ENCODE data around the gene DDX17.

Gene DDX17

DNA sequence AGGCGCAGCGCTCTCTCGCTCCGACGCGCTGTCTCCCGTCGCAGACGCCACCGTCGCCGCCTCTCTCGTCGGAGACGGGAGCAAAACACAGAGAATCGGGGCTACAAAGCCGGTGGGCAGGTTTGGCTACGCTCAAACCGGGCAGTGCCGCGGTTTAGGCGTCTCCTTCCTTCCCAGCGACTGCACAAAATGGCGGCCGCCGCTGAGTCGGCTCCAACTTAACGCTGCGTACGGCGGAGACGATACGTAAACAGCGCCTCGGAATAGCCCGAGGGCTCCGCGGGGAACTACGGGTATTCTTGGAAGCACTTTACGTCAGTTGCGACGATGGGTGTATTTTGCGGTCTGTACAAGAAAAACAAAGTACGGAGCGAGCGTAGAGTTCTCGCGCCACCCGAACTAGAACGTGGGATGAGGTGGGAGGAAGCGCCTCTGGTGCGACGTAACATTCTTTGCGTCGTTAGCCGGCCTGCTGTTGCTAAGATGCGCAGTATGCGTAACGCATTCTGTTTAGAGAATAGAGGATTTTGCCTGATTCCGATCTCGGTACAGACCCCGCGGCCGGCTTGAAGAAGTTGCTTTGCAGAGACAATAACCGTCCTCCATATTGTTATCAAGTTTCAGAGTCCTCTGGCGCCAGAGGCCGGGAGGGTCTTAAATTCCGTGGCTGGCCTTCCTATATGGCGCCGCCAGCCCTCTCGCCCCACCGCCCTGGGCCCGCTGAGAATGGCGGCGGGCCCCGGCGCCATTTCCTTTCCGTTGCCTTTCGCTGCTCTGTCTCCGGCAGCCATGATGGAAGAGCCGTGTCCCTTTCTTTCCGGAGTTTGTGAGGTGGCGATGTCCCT, at the start of gene DDX17:
TSS of gene DDX17 (minus strand) at position 194 of the 845 bp plus-strand sequence.
- DNase-seq: no peak

DNA sequence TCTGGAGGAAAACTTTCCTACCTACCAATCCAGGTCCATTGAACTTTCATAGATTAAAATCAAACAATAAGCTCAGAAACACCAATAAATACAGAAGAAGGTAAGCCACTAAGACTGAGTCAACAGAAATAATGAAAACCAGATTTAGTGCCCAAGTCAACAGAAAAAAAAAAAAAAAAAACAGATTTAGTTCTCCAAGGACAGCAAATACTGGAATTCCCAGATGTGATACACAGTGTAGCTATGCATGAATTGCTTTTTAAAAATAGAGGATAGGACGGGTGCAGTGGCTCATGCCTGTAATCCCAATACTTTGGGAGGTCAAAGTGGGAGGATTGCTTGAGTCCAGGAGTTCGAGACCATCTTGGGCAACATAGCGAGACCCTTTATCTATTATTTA, 48.2 kb upstream of the DDX17 start:
- DNase-seq: no peak

- no peak for DNase-seq
These were observed 43.2 kb upstream of the DDX17 start for GRCh38 chr22:38549101-38549894.

DNA sequence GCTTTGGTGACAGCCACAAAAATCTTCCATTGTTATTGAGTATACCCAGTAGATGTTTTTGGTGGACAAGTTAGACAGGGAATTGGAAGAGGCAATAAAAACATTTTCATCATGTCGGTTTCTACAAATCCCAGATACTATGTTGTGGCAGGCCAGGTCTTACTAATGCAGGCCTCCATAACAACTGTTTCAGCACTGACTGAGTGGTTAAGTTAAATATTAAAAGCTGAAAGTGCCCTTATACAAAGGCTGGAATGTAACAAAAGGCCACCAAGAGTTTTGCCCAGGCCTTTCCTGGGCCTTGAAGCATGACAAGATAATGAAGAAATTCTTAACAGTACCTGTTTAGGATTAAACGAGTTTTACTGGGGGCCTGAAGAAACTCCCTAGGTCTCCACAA, 34.6 kb upstream of the DDX17 start:
- no peak for DNase-seq

DNA sequence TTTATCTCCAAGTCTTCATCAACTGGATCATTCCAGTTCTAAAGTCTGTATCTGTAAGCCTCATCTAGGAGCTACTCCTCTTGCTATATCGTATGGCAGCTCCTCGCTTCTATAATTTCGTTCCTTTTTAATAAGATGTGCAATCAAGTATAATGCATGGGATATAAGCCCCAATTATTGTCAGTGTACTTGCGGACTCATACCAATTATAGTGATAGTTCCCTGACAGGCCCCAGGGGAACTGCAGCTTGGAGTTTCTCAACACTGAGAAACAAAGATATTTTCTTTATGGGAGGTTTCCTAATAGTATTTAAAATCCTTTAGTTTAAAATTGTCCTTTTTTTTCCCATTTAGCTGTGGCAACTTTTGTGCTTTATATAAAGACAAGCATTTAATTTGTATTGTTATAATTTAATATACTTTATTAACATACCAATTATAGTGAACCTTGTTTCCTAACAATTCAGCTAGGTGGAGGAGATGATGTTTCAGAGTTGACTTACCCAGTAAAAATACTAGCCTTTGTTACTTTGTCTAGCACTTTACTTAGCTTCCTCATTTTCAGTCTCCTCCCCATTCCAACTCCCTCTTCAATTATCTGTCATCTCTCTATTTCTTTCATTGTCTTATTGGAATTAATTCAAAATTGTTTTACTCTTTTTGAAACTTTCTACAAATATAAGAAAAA, 25.3 kb upstream of the DDX17 start:
- DNase-seq: no peak

- DNase-seq: no peak
These were observed 18.3 kb upstream of the DDX17 start for GRCh38 chr22:38524429-38524828.

DNA sequence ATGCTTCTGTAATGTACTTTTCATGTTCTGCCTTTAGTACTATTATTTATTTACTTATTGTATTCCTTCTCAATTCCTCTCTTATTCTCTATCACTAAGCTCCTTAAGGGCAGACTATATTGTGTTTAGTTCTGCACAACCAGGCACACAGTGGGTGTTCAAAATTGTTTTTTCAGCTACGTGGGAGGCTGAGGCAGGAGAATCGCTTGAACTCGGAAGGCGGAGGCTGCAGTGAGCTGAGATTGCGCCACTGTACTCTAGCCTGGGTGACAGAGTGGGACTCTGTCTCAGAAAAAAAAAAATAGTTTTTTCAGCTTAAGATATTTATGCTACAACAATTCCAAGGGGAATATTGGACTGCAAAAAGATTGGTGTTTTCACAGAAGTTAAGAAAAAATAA, 17.4 kb upstream of the DDX17 start:
- DNase-seq: no peak

- no peak for DNase-seq
These were observed 16.9 kb upstream of the DDX17 start for GRCh38 chr22:38523029-38523428.

DNA sequence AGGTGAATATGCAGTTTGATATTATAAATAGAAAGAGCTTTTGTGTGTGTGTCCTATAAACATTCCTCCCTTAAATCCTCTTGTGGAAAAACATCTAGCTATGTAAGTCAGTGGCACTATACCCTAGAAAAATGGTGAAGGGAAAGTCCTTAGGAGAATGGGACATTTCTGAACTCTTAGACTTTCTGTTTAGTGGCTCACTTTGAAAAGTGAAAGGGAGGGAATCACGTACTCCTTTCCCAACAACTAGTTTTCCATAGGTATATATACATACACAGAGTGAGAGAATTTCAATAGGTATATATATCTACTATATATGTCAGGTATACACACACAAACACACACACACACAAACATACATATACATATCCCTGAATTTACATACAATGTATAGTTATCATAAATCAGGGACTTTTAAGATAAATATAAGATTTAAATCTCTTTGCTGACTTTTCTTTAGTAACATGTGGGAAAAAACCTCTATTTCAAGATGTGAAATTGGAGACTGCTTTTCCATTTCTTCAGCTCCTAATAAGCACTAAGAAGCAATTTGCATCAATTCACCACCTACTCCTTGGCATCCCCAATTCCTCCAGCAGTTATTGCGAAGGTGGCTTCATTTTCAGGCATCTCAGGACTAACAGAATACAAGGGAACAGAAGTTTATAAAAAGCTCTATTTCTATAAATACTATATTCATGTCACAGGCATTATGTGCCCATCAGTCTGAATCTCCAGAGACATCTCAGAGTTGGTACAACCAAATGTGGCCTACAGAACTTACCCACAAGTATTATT, 13.5 kb upstream of the DDX17 start:
- DNase-seq: no peak

DNA sequence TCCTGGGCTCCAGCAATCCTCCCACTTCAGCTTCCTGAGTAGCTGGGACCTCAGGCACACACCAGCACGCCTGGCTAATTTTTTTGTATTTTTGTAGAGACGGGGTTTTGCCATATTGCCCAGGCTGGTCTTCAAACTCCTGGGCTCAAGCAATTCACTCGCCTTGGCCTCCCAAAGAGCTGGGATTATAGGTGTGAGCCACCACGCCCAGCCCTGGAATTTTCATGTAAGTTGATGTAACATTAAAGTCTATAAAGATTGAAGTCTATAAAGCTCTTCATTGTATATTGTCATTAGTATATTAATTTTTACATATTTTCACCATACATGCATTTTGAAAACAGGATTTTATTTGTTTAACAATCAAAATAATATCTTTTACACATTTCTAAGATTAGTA, 12.5 kb upstream of the DDX17 start:
- no peak for DNase-seq

GRCh38 chr22:38513063-38513462, 7.0 kb upstream of the DDX17 start:
- no peak for DNase-seq

DNA sequence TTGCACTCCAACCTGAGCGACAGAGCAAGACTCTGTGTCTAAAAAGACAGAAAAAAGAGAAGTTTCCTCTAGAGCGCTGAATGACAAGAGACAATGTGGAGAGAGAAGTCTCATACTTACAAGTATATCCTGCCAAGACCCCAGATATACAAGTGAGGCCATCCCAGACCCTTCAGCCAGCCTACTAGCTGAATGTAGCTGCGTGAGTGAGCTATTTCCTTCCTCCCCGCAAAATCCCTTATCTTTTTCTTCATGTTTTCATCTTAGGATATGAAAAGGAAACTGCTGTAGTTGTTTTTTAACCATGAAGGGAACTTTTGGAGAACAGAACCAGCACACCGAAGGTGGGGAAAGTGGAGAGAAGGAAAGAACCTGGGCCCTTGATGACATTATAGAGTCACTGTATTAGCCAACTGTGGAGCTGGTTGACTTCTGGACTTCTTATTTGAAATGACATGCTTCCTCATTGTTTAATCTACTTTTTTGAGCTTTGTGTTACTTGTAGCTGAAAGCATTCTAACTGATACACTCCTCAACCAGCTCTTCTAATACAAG, 4.4 kb upstream of the DDX17 start:
- DNase-seq: no peak

DNA sequence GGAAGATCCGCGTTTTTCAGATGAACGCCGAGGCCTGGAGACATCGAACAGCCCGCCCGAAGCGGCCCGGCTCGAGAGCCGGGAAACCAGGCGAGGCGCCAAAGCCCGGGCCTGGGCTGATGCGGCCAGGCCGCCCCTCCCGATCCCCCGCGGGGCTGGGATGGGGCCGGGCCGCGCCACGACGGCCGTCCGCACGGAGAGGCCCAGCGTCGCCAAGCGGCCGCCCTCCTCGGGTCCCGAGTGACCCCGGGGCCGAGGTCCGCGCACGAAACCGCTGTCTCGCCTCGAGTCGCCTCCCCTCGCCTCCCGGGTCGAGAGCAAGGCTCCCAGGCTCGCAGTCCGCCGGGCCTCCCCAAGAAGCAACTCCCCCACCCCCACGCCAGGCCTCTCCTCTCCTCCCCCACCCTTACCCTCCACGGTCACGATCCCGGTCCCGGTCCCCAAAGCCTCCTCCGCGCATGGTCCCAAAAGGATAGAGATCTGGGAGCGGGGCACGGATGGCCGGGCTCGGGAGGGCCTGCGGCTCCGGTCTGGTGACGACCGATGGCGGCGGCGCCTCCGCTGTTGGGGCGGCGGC, 482 bp downstream of the DDX17 start:
- DNase-seq: peak; percentile 41

GRCh38 chr22:38504731-38505540, 1.2 kb downstream of the DDX17 start:
- DNase-seq: no peak

DNA sequence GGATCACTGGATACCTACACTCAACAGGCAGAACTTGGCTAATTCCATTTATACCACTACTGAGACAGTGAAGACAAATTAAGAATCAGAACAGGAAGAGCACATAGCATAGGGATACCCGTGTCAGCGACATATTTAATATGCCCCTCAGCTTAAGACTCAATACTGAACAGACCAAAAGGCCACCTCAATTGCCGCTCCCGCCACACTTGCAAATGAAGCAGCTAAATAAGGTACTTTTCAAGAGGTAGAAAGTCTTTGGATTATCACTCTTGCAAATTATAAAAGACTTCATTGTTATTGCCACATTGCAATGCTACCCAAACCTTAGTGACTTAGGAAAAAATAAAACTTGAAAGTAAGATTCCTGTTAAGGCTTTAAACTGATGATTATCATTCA, 3.1 kb downstream of the DDX17 start:
- no peak for DNase-seq

DNA sequence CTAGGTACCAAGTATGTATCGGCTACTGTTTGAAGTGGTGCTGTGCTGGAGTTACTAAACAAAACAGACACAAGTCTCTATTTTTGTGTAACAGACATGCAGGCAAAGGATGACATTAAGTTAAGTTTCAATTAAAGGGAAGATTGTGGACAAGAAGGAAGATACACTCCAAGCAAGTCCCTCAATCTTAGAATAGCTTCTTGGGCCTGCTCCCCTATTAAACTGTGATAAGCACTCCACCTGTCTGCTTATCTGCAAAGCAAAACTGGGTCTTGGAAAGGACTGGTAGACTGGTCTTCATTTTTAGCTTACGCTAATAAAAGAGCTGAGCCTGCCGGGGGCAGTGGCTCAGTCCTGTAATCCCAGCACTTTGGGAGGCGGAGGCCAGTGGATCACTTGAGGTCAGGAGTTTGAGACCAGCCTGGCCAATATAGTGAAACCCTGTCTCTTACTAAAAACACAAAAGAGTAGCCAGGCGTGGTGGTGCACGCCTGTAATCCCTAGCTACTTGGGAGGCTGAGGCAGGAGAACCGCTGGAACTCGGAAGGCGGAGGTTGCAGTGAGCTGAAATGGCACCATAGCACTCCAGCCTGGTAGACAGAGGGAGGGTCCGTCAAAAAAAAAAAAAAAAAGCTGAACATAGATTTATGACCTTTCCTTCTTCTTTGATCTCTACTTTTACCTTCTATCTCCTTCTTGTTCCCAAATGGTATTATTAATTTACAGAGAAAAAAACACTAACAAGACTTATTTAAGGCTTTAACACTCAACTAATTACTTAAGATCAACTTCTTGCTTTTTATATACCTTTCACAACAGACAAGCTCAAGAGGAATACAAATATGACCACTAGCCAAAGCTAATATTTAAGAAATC, 4.1 kb downstream of the DDX17 start:
- DNase-seq: no peak

GRCh38 chr22:38497869-38498268, 8.2 kb downstream of the DDX17 start:
- no peak for DNase-seq

GRCh38 chr22:38494939-38495338, 11.2 kb downstream of the DDX17 start:
- no peak for DNase-seq

DNA sequence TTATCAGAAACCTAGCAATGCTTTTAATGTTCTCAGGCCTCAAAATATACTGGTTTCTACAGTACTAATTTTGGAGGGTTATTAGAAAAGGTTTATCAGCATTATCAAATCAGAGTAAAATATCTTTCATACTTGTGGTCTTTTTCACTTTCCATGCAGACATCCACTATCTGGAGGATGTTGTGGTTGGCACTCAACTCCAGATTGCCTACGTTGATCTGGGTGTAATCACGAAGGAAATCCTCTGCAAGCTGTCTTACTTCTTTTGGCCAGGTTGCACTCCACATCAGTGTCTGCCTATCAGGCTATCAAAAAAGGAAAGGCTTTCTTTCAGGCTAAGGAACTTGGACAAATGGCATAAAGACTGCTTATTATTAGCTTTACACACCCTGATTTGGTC, 11.6 kb downstream of the DDX17 start:
- no peak for DNase-seq

DNA sequence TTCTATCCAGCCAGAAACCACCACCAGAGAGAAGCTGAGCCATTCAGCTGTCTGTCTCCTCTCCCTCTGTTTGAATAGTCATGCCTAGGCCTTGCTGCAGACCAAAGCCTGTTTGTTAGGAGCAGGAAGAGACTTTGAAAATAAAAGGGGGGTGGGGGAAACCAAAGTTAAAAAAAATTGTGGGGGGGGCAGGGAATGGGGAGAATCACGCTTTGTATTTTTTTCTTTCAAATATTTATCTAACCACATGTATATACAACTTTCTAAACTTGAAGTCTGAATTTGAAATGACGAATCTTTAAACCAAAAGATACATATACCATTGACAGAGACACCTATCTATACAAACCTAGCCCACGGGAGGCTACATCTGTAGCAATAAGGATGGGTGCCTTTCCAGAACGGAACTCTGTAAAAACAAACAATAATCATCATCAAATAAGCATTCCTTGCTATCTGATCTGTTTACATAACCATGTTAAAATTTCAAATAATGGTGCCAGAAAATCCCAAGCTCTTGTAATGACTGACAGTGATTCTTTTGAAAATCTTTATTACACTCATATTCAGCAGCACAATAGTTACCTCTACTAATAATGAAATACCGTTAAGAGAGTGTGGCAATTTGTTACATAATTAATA, 14.3 kb downstream of the DDX17 start:
- DNase-seq: no peak

Data from cortex of kidney (tissue), 1 donor.